ENCODE data around the gene NOD1.

DNA sequence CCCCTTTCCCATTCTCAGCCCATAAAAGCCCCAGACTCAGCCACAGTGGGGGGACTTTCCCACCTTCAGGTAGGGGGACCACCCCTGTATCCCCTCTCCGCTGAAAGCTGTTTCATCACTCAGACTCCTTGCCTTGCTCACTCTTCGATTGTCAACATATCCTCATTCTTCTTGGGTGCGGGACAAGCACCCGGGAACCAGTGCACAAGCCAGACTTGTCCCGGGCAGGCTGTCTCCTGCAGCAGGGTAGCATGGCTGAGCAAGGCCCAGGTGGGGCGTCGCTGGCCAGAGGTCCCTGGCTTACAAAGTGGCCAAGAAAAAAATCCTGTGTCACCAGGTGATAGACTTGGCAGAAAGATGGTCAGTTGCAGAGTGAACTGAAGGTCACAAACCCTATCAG, 64.7 kb downstream of the NOD1 start:
- TF ChIP-seq, protein P1, sequence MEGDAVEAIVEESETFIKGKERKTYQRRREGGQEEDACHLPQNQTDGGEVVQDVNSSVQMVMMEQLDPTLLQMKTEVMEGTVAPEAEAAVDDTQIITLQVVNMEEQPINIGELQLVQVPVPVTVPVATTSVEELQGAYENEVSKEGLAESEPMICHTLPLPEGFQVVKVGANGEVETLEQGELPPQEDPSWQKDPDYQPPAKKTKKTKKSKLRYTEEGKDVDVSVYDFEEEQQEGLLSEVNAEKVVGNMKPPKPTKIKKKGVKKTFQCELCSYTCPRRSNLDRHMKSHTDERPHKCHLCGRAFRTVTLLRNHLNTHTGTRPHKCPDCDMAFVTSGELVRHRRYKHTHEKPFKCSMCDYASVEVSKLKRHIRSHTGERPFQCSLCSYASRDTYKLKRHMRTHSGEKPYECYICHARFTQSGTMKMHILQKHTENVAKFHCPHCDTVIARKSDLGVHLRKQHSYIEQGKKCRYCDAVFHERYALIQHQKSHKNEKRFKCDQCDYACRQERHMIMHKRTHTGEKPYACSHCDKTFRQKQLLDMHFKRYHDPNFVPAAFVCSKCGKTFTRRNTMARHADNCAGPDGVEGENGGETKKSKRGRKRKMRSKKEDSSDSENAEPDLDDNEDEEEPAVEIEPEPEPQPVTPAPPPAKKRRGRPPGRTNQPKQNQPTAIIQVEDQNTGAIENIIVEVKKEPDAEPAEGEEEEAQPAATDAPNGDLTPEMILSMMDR (IDR thresholded peaks at IDR 0.05; ENCODE audit: low read depth, low read length) = no peak
- no peak for TF ChIP-seq EZH2phosphoT487 (IDR thresholded peaks at IDR 0.05; ENCODE audit: low read depth)
